ENCODE data around the gene TSPOAP1. TPM values are rescaled to one million over a fixed set of nuclear protein-coding genes. Genes with fewer than 3 reads are reported as not detected.

Gene TSPOAP1
- polyA plus RNA-seq, 1 experiment, result 5.6 TPM

DNA sequence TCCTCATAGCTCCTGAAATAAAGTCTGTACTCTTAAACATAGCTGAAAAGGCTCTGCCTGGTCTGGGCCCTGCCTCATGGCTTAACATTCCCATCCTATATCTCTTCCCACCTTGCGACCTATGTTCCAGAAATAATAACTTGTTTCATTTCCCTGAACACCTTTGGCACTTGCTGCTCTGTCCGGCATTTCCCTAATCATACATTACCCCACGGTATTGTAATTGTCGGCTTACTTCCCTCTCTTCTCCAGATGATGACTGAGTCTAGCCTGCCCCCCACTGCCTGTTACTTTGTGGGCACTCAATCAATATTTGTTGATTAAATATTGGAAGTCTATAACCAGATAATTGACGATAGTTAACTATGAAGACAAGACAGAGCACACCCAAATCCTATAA lies 46.7 kb upstream of the TSPOAP1 start:
- CTCF ChIA-PET, result no interaction called here
- TF ChIP-seq, protein P1, sequence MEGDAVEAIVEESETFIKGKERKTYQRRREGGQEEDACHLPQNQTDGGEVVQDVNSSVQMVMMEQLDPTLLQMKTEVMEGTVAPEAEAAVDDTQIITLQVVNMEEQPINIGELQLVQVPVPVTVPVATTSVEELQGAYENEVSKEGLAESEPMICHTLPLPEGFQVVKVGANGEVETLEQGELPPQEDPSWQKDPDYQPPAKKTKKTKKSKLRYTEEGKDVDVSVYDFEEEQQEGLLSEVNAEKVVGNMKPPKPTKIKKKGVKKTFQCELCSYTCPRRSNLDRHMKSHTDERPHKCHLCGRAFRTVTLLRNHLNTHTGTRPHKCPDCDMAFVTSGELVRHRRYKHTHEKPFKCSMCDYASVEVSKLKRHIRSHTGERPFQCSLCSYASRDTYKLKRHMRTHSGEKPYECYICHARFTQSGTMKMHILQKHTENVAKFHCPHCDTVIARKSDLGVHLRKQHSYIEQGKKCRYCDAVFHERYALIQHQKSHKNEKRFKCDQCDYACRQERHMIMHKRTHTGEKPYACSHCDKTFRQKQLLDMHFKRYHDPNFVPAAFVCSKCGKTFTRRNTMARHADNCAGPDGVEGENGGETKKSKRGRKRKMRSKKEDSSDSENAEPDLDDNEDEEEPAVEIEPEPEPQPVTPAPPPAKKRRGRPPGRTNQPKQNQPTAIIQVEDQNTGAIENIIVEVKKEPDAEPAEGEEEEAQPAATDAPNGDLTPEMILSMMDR (IDR thresholded peaks at IDR 0.05; ENCODE audit: insufficient read depth, low read depth, low read length), result no peak
- Histone ChIP-seq H3K4me3 (ENCODE audit: low read depth, low read length) (no peak overlapping the region), H3K27me3 (ENCODE audit: control insufficient read depth, insufficient read depth, low read length) (peaks cover 5% of the 10 kb centered on the region), H3K36me3 (ENCODE audit: control insufficient read depth, insufficient read depth, low read length) (no peaks in the 10 kb centered on the region)
- POLR2A ChIA-PET, result no interaction called here
- no peak for DNase-seq (ENCODE audit: low read depth)

DNA sequence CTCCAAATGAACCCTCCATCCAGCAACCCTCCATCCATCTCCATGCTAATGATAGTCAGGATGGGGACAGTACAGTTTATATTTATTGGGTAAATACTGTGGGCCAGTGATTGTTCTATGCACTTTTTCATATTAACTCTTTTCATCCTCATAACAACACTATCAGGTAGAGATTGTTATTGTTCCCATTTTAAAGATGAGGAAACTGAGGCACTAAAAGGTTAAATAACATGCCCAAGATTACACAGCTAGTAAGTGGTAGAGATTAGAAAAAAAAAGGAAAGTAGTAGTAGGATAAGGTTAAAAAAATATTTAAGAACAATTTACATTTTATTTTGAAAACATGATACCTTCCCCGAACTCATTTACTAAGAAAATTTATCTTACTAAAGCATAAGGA lies 45.3 kb upstream of the TSPOAP1 start:
- POLR2A ChIA-PET, result no interaction called here
- no peak for DNase-seq (ENCODE audit: low read depth)
- peaks cover 5% of the 10 kb centered on the region for H3K27me3 ChIP-seq (ENCODE audit: control insufficient read depth, insufficient read depth, low read length)
- CTCF ChIA-PET, result interaction anchor here (0.8 to 2.0 kb wide), 3 partner anchors 12 to 57 kb away, joined by 3 to 7 read pairs (median 3); partner anchors contain the start of gene RNF43
- TF ChIP-seq, protein P1 (IDR thresholded peaks at IDR 0.05; ENCODE audit: insufficient read depth, low read depth, low read length), result no peak
- no peaks in the 10 kb centered on the region for H3K36me3 ChIP-seq (ENCODE audit: control insufficient read depth, insufficient read depth, low read length)
- no peak overlapping the region for H3K4me3 ChIP-seq (ENCODE audit: low read depth, low read length)

DNA sequence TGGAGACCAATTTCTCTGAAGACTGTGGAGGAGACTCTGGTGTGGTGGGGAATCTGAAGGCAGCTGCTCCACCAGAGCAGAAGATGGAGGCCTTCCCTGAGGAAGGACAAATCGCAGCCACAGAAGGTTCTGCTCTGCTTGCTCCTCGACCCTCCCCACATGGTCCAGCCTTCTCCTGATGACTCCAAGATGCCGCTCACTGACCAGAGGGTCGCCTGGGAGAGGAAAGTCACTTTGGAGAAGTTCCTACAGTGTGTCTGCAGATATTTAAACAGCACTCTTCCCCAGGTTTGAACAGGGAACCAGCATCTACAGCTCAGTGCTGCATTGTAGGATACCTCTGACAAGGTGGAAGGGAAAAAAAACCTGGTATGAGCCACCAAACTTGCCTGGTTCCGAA lies 44.4 kb upstream of the TSPOAP1 start:
- H3K4me3 ChIP-seq (ENCODE audit: low read depth, low read length), result no peak overlapping the region
- no peak for DNase-seq (ENCODE audit: low read depth)
- CTCF ChIA-PET, result interaction anchor here (1.5 to 2.0 kb wide), 2 partner anchors 45 to 56 kb away, joined by 3 to 7 read pairs; partner anchors contain the start of gene RNF43
- TF ChIP-seq, protein P1 (IDR thresholded peaks at IDR 0.05; ENCODE audit: insufficient read depth, low read depth, low read length), result no peak
- no peaks in the 10 kb centered on the region for H3K36me3 ChIP-seq (ENCODE audit: control insufficient read depth, insufficient read depth, low read length)
- POLR2A ChIA-PET, result no interaction called here
- peaks cover 5% of the 10 kb centered on the region for H3K27me3 ChIP-seq (ENCODE audit: control insufficient read depth, insufficient read depth, low read length)

DNA sequence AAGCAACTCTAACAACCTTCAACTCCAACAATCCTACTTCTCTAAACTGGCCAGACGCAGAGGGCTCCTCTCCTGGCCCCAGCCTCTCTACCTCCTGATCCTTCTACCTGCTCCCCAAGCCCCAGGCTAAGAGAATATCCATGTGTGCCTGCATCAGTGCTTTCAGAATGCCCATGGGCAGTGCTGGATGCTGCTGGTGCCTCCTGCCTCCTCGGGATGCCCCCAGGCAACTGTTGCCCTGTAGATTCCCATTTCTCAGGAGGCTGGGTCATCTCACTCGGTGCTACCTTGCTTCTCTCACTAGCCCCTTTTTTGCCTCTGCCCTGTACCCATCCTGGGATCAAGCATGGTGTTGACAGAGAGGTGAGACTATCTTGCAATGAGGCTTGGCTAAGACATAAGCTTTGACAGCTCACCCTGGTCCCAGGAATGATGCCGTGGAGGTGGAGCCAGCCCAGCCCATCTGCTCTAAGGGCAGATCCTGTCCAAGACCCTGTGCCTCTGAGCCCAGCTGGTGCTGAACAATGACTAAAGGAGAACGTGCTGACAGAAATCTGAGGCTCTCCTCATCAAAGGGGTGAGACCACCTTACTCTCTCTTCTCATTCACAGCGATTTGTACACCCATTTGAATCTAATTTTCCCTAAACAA lies 42.8 kb upstream of the TSPOAP1 start:
- CTCF ChIA-PET, result interaction anchor here (0.9 to 3.1 kb wide), 4 partner anchors 10 to 54 kb away, joined by 3 to 9 read pairs (median 3); partner anchors contain the start of gene RNF43
- no peak overlapping the region for H3K4me3 ChIP-seq (ENCODE audit: low read depth, low read length)
- POLR2A ChIA-PET, result no interaction called here
- no peak for DNase-seq (ENCODE audit: low read depth)
- TF ChIP-seq, protein P1 (IDR thresholded peaks at IDR 0.05; ENCODE audit: insufficient read depth, low read depth, low read length), result no peak
- H3K27me3 ChIP-seq (ENCODE audit: control insufficient read depth, insufficient read depth, low read length), result peaks cover 1% of the 10 kb centered on the region; the same call in 1 of the 2 replicates
- no peaks in the 10 kb centered on the region for H3K36me3 ChIP-seq (ENCODE audit: control insufficient read depth, insufficient read depth, low read length)

DNA sequence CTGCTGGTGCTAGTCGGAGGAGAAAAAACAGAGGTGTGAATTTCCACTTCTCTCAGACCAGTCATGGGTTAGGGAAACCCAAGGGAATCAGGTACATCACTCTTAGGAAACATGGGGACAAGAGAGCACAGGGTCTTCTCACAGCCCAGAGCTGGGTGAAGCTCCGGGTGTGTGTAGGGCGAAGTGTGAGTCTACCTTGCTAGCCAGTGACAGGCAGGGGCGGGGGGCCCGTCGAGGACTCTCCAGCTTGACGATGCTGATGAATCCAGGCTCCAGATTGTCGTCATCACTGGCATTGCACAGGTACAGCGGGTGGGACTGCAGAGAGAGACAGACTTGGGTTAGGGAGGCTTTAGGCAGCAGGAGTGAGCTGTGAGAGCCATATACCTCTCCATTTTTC lies 42.1 kb upstream of the TSPOAP1 start:
- CTCF ChIA-PET, result interaction anchor here (0.9 to 3.1 kb wide), 2 partner anchors 29 to 53 kb away, joined by 3 to 9 read pairs; no protein-coding TSS in a partner anchor
- TF ChIP-seq, protein P1 (IDR thresholded peaks at IDR 0.05; ENCODE audit: insufficient read depth, low read depth, low read length), result no peak
- no peak overlapping the region for H3K4me3 ChIP-seq (ENCODE audit: low read depth, low read length)
- H3K27me3 ChIP-seq (ENCODE audit: control insufficient read depth, insufficient read depth, low read length), result peaks cover 1% of the 10 kb centered on the region
- POLR2A ChIA-PET, result no interaction called here
- no peak for DNase-seq (ENCODE audit: low read depth)
- no peaks in the 10 kb centered on the region for H3K36me3 ChIP-seq (ENCODE audit: control insufficient read depth, insufficient read depth, low read length)

Data from BJ (cell line).